ENCODE measurements around the gene BAX. TPM values are rescaled to one million over a fixed set of nuclear protein-coding genes. Genes with fewer than 3 reads are reported as not detected.
"Not testable (repeated sequence)": the region's sequence is repeated elsewhere in the genome, so short reads cannot be mapped to it uniquely, and the experiment has no call there.

The BAX gene
- total RNA-seq (100 to 1,000 TPM; 315 to 331 TPM), polyA plus RNA-seq (79.5 TPM)

DNA sequence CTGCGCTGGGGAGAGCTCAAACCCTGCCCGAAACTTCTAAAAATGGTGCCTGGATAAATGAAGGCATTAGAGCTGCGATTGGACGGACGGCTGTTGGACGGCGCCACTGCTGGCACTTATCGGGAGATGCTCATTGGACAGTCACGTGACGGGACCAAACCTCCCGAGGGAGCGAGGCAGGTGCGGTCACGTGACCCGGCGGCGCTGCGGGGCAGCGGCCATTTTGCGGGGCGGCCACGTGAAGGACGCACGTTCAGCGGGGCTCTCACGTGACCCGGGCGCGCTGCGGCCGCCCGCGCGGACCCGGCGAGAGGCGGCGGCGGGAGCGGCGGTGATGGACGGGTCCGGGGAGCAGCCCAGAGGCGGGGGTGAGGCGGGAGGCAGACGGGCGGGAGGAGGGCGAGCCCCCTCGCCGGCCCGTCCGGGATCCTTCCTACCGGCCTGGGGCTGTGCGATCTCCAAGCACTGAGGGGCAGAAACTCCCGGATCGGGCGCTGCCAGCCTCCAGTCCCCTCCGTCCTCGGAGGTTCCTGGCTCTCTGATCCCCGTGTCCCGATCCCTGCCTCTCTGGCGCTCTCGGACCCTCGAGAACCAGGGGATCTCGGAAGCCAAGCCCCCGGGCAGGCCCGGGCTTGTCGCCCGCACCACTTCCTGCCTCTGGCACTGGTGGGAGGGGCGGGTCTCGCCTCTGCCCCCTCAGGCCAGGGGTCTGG, at the start of gene BAX:
Gene BAX, plus strand, starts transcription at position 281 of the 713 bp plus-strand sequence. Its CDS starts 54 bp downstream, at position 335.
- peak; percentile 70 to 88 (median 79) for DNase-seq
- H3K27me3 ChIP-seq (ENCODE audit: insufficient read depth, low read length, poor library complexity, severe bottlenecking): no peaks in the 10 kb centered on the region
- H3K4me3 ChIP-seq (ENCODE audit: low read length): peak within 1 kb of the TSS; percentile 75
- peak within 1 kb of the TSS; percentile 90 to 96 (median 93) for H3K4me3 Mint-ChIP-seq
- H3K27me3 Mint-ChIP-seq: no peaks in the 10 kb centered on the region
- H3K4me1 Mint-ChIP-seq: peaks cover 24 to 39% (median 35%) of the 10 kb centered on the region in 3 donors
- H3K36me3 ChIP-seq (ENCODE audit: insufficient read depth, low read length): no peaks in the 10 kb centered on the region
- ChIA-PET POLR2A (interaction anchor here (0.6 to 2.6 kb wide), 4 partner anchors 7 to 54 kb away, joined by 4 to 14 read pairs (median 6); partner anchors contain the start of gene FTL), CTCF (interaction anchor here (1.2 to 2.0 kb wide), 2 partner anchors 16 to 39 kb away, joined by 3 to 7 read pairs; partner anchors contain the start of genes GYS1 and RUVBL2)
- peaks cover 0 to 26% (median 6%) of the 10 kb centered on the region in 3 donors for H3K36me3 Mint-ChIP-seq
- peak within 1 kb of the TSS; percentile 43 to 95 (median 89) for H3K27ac Mint-ChIP-seq
- H3K4me1 ChIP-seq (ENCODE audit: insufficient read depth, low read length): peaks cover 17% of the 10 kb centered on the region
- H3K9me3 ChIP-seq (ENCODE audit: low read length): no peaks in the 10 kb centered on the region
- peak within 1 kb of the TSS; percentile 84 for H3K27ac ChIP-seq (ENCODE audit: low read depth, low read length)
- H3K9me3 Mint-ChIP-seq: no peaks in the 10 kb centered on the region

DNA sequence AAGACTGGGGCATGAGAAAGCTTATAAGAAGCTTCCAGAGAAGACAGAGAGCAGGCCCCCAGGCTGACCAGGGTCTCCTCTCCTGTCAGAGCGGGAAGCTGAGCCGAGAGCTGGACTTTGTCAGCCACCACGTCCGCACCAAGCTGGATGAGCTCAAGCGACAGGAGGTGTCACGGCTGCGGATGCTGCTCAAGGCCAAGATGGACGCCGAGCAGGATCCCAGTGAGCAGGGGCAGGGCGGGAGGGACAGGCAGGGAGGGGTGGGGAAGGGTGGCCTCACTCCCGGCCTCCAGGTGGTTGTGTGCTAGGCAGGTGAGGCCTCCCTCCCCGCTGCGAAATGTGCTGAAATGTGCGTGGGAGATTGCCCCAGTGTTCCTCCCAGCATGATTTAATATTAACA, 49.0 kb upstream of the BAX start:
- no peak overlapping the region for H3K4me3 ChIP-seq (ENCODE audit: low read length)
- no peak overlapping the region for H3K27ac ChIP-seq (ENCODE audit: low read depth, low read length)
- peaks cover 19% of the 10 kb centered on the region for H3K36me3 ChIP-seq (ENCODE audit: insufficient read depth, low read length)
- peaks cover 15 to 23% (median 17%) of the 10 kb centered on the region in 3 donors for H3K4me1 Mint-ChIP-seq
- no peak overlapping the region for H3K27ac Mint-ChIP-seq
- DNase-seq: no peak
- no peaks in the 10 kb centered on the region for H3K9me3 Mint-ChIP-seq
- H3K4me3 Mint-ChIP-seq: no peak overlapping the region
- no peaks in the 10 kb centered on the region for H3K27me3 ChIP-seq (ENCODE audit: insufficient read depth, low read length, poor library complexity, severe bottlenecking)
- no peaks in the 10 kb centered on the region for H3K9me3 ChIP-seq (ENCODE audit: low read length)
- ChIA-PET CTCF (no interaction called here), POLR2A (no interaction called here)
- H3K27me3 Mint-ChIP-seq: no peaks in the 10 kb centered on the region
- H3K36me3 Mint-ChIP-seq: peaks cover 0 to 65% (median 11%) of the 10 kb centered on the region in 3 donors
- peaks cover 17% of the 10 kb centered on the region for H3K4me1 ChIP-seq (ENCODE audit: insufficient read depth, low read length)

DNA sequence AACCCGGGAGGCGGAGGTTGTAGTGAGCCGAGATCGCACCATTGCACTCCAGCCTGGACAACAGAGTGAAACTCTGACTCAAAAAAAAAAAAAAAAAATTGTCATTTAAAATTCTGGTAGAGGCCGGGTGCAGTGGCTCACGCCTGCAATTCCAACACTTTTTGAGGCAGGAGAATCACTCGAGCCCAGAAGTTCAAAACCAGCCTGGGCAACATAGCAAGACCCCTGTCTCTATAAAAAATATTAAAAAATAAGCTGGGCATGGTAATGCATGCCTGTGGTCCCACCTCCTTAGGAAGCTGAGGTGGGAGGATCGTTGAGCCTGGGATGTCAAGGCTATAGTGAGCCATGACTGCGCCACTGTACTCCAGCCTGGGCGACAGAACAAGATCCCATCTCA, 48.4 kb upstream of the BAX start:
- no peak for DNase-seq
- ChIA-PET POLR2A (no interaction called here), CTCF (no interaction called here)
- Mint-ChIP-seq H3K36me3 (peaks cover 0 to 64% (median 14%) of the 10 kb centered on the region in 3 donors), H3K27ac (no peak overlapping the region), H3K9me3 (no peaks in the 10 kb centered on the region), H3K27me3 (no peaks in the 10 kb centered on the region), H3K4me3 (no peak overlapping the region), H3K4me1 (peaks cover 8 to 16% (median 10%) of the 10 kb centered on the region in 3 donors)
- Histone ChIP-seq H3K36me3 (ENCODE audit: insufficient read depth, low read length) (peaks cover 25% of the 10 kb centered on the region), H3K27me3 (ENCODE audit: insufficient read depth, low read length, poor library complexity, severe bottlenecking) (no peaks in the 10 kb centered on the region), H3K27ac (ENCODE audit: low read depth, low read length) (no peak overlapping the region), H3K9me3 (ENCODE audit: low read length) (no peaks in the 10 kb centered on the region), H3K4me3 (ENCODE audit: low read length) (no peak overlapping the region), H3K4me1 (ENCODE audit: insufficient read depth, low read length) (peaks cover 11% of the 10 kb centered on the region)

DNA sequence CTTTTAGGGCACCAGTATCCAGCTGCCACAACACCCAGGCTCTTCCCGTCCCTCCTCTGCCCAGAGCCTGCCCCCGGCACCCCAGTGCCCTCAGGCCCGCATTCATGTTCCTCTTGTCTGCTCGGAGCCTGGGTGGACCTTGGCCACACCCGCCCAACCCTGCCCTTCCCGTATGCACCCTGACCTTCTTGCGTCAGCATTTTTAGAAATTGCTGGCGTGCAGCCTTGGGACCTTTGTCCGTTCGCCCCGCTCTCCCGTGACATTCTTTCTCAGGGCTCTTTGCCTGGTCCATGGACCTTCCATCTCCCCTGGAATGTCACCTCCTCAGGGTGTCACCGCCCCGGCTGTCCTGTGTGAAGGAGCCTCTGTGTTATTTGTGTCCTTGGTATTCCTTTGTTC, 47.0 kb upstream of the BAX start:
- DNase-seq: no peak
- ChIA-PET POLR2A (no interaction called here), CTCF (no interaction called here)
- no peak overlapping the region for H3K27ac ChIP-seq (ENCODE audit: low read depth, low read length)
- H3K36me3 ChIP-seq (ENCODE audit: insufficient read depth, low read length): peaks cover 35% of the 10 kb centered on the region
- H3K4me3 ChIP-seq (ENCODE audit: low read length): no peak overlapping the region
- peak overlapping the region in 1 of 7 donors; percentile 19 for H3K4me3 Mint-ChIP-seq
- peak overlapping the region in 1 of 8 donors; percentile 76 for H3K27ac Mint-ChIP-seq
- peaks cover under 1% of the 10 kb centered on the region for H3K4me1 ChIP-seq (ENCODE audit: insufficient read depth, low read length)
- H3K27me3 ChIP-seq (ENCODE audit: insufficient read depth, low read length, poor library complexity, severe bottlenecking): no peaks in the 10 kb centered on the region
- no peaks in the 10 kb centered on the region for H3K27me3 Mint-ChIP-seq
- no peaks in the 10 kb centered on the region for H3K9me3 ChIP-seq (ENCODE audit: low read length)
- H3K4me1 Mint-ChIP-seq: peaks cover under 1 to 5% (median 3%) of the 10 kb centered on the region in 3 donors
- peaks cover 0 to under 1% (median 0%) of the 10 kb centered on the region in 5 donors for H3K9me3 Mint-ChIP-seq
- peaks cover 0 to 70% (median 19%) of the 10 kb centered on the region in 3 donors for H3K36me3 Mint-ChIP-seq

DNA sequence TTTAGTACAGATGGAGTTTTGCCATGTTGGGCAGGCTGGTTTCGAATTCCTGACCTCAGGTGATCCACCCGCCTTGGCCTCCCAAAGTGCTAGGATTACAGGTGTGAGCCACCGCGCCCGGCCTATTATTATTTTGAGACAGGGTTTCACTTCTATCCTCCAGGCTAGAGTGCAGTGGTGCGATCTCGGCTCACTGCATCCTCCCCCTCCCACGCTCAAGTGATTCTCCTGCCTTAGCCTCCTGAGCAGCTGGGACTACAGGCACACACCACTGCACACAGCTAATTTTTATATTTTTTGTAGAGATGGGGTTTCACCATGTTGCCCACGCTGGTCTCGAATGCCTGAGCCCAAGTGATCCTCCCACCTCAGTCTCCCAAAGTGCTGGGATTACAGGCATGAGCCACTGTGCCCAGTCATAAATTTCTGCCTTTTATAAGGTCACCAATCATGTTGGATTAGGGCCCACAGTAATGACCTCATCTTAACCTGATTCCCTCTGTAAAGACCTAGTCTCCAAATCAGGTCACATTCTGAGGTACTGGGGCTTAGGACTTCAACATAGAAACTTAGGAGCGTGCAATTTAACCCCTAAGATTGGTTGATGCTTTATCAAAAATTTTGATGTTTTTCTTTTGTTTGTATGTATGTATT, 45.1 kb upstream of the BAX start:
- H3K27me3 Mint-ChIP-seq; H3K9me3 ChIP-seq (ENCODE audit: low read length); H3K9me3 Mint-ChIP-seq; H3K27me3 ChIP-seq (ENCODE audit: insufficient read depth, low read length, poor library complexity, severe bottlenecking); H3K4me1 ChIP-seq (ENCODE audit: insufficient read depth, low read length); H3K4me3 ChIP-seq (ENCODE audit: low read length); H3K27ac Mint-ChIP-seq; DNase-seq; H3K27ac ChIP-seq (ENCODE audit: low read depth, low read length); H3K4me1 Mint-ChIP-seq; H3K4me3 Mint-ChIP-seq: not testable (repeated sequence)
- CTCF ChIA-PET: interaction anchor here (0.7 kb wide), 1 partner anchor 871 kb away, joined by 3 read pairs; no protein-coding TSS in a partner anchor
- H3K36me3 ChIP-seq (ENCODE audit: insufficient read depth, low read length): peaks cover 51% of the 10 kb centered on the region
- POLR2A ChIA-PET: interaction anchor here (0.6 kb wide), 1 partner anchor 58 kb away, joined by 7 read pairs; no protein-coding TSS in a partner anchor
- peaks cover 3 to 80% (median 26%) of the 10 kb centered on the region in 3 donors for H3K36me3 Mint-ChIP-seq

DNA sequence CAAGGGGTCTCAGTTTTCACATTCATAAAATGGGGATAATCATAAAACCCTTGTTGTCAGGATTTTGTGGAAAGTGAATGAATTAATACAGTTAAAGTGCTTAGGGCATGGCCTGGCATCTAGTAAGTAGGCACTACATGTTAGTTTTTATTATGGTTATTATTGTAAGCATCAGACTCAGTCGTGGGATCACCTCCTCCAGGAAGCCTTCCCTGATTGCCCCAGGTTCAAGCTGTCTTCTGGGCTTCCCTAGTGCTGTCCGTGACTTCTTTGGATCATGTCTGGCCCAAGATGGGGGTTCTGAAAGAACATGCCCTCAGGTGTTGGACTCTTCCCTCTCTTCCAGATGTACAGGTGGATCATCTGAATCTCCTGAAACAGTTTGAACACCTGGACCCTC, 43.9 kb upstream of the BAX start:
- POLR2A ChIA-PET: interaction anchor here (0.9 kb wide), 1 partner anchor 60 kb away, joined by 9 read pairs; no protein-coding TSS in a partner anchor
- CTCF ChIA-PET: interaction anchor here (1.3 kb wide), 1 partner anchor 33 kb away, joined by 4 read pairs; no protein-coding TSS in a partner anchor
- Mint-ChIP-seq H3K27me3 (no peaks in the 10 kb centered on the region), H3K27ac (no peak overlapping the region), H3K4me3 (no peak overlapping the region), H3K4me1 (peaks cover 0 to 2% (median 0%) of the 10 kb centered on the region in 3 donors), H3K9me3 (peaks cover 0 to 2% (median 0%) of the 10 kb centered on the region in 5 donors), H3K36me3 (peaks cover 5 to 75% (median 26%) of the 10 kb centered on the region in 3 donors)
- Histone ChIP-seq H3K9me3 (ENCODE audit: low read length) (no peaks in the 10 kb centered on the region), H3K27ac (ENCODE audit: low read depth, low read length) (no peak overlapping the region), H3K27me3 (ENCODE audit: insufficient read depth, low read length, poor library complexity, severe bottlenecking) (no peaks in the 10 kb centered on the region), H3K36me3 (ENCODE audit: insufficient read depth, low read length) (peaks cover 41% of the 10 kb centered on the region), H3K4me3 (ENCODE audit: low read length) (no peak overlapping the region), H3K4me1 (ENCODE audit: insufficient read depth, low read length) (no peaks in the 10 kb centered on the region)
- no peak for DNase-seq

DNA sequence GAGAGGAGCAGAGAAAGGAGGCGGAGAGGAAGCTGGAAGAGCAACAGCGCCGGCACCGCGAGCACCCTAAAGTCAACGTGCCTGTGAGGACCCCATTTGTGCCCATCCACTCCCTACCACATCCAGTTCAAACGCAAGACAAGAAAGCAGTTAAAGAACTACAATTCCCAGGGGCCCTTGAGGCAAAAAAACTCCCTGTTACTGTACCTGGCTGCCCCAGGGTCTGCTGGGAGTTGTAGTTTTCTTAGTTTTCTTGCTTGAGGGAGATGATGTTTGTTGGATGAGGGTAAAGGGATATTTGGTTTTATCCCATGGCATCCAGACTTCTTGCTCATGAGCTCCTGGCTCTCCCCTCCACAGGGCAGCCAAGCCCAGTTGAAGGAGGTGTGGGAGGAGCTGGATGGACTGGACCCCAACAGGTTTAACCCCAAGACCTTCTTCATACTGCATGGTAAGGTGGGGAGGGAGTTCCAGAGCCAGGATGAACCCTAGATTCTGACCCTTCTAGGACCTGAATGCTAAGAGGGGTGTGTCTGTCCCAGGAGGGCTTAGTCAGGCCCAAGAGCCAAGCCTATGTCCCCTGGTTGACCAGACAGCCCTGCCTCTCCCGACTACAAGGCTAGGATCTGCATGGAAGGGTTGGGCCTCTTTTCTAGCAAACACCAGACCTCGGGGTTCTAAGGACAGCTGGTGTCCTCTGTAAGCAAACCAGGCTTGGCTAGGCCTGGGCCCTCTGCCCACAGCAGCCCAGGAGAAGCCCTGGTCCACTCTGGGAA, 41.4 kb upstream of the BAX start:
- Histone ChIP-seq H3K36me3 (ENCODE audit: insufficient read depth, low read length) (peaks cover 42% of the 10 kb centered on the region), H3K4me3 (ENCODE audit: low read length) (no peak overlapping the region), H3K27ac (ENCODE audit: low read depth, low read length) (no peak overlapping the region), H3K27me3 (ENCODE audit: insufficient read depth, low read length, poor library complexity, severe bottlenecking) (no peaks in the 10 kb centered on the region), H3K4me1 (ENCODE audit: insufficient read depth, low read length) (no peaks in the 10 kb centered on the region), H3K9me3 (ENCODE audit: low read length) (no peaks in the 10 kb centered on the region)
- Mint-ChIP-seq H3K4me1 (no peaks in the 10 kb centered on the region), H3K27me3 (no peaks in the 10 kb centered on the region), H3K9me3 (peaks cover 0 to 2% (median 0%) of the 10 kb centered on the region in 5 donors), H3K4me3 (no peak overlapping the region), H3K27ac (peak overlapping the region in 1 of 8 donors; percentile 92), H3K36me3 (peaks cover 8 to 70% (median 23%) of the 10 kb centered on the region in 3 donors)
- DNase-seq: peak in 1 of 5 donors; percentile 31
- ChIA-PET POLR2A (interaction anchor here (1.2 kb wide), 1 partner anchor 13 kb away, joined by 4 read pairs; the partner anchor contains the start of gene NUCB1), CTCF (interaction anchor here (1.2 kb wide), 1 partner anchor 39 kb away, joined by 3 read pairs; no protein-coding TSS in a partner anchor)
